Endothelial cell of umbilical vein (primary cell): ENCODE results near the gene ALG11.

Experiments used
- CTCF ChIP-seq, 2 donors: IDR thresholded peaks; 1 replicate in 1 of 2; 2 replicates in 1 of 2; pipeline ENCODE4 v1.5.1; 2011; ENCODE audit warnings: low read length in 2 of 2, mild to moderate bottlenecking in 2 of 2, moderate library complexity in 2 of 2, control low read depth in 1 of 2, inconsistent platforms in 1 of 2, low read depth in 1 of 2; ENCODE audit not compliant: insufficient read depth in 1 of 2; ENCODE audit errors: extremely low read depth in 1 of 2
- GATA2 ChIP-seq: IDR thresholded peaks from 2 replicates; pipeline ENCODE4 v1.7.0; 2011; ENCODE audit warnings: low read depth, mild to moderate bottlenecking, moderate library complexity, mixed read lengths, low read length; ENCODE audit not compliant: insufficient read length, insufficient read depth
- POLR2A ChIP-seq: IDR thresholded peaks from 2 replicates; pipeline ENCODE4 v1.6.1; 2012; ENCODE audit warnings: low read depth, mild to moderate bottlenecking, control low read depth, low read length
- POLR2AphosphoS5 ChIP-seq: IDR thresholded peaks from 2 replicates; pipeline ENCODE4 v1.6.1; 2012; ENCODE audit warnings: low read depth, mild to moderate bottlenecking, control low read depth, low read length, moderate library complexity; ENCODE audit not compliant: insufficient read depth

- TF ChIP-seq CTCF (IDR thresholded peaks at IDR 0.05; ENCODE audit: extremely low read depth in 1 of 2, insufficient read depth in 1 of 2, low read depth in 1 of 2, low read length in 2 of 2) (no peak), GATA2 (no peak), POLR2A (no peak), POLR2AphosphoS5 (no peak)
Measured at GRCh38 chr13:52043675-52044074, 31.5 kb downstream of the ALG11 start.
